ACC112 (cell line): ENCODE results near the gene TBCC.
"Not testable (repeated sequence)": the region's sequence is repeated elsewhere in the genome, so short reads cannot be mapped to it uniquely, and the experiment has no call there.

ENCODE experiments used
- H2AFZ ChIP-seq: fragments of 200-600 bp; sonication (generic); one replicate; pipeline ENCODE4 v1.6.0; 2017; ENCODE audit warnings: antibody characterized with exemption, low read length; ENCODE audit not compliant: unreplicated experiment
- H3K27ac ChIP-seq: fragments of 200-600 bp; sonication (generic); 2 replicates; pipeline ENCODE4 v1.5.1; 2014; ENCODE audit warnings: low read depth, mild to moderate bottlenecking, antibody characterized with exemption, low read length, moderate library complexity
- H3K27me3 ChIP-seq: fragments of 200-600 bp; sonication (generic); 2 replicates; pipeline ENCODE4 v1.6.1; 2014; ENCODE audit warnings: mild to moderate bottlenecking, antibody characterized with exemption, low read length, moderate library complexity, mixed read lengths; ENCODE audit not compliant: insufficient read depth
- H3K36me3 ChIP-seq: fragments of 200-600 bp; sonication (generic); 2 replicates; pipeline ENCODE4 v1.6.1; 2016; ENCODE audit warnings: mild to moderate bottlenecking, antibody characterized with exemption, low read length, moderate library complexity, mixed read lengths; ENCODE audit not compliant: insufficient read depth
- H3K4me1 ChIP-seq: fragments of 200-600 bp; sonication (generic); one replicate; pipeline ENCODE4 v1.6.1; 2016; ENCODE audit warnings: low read length, mixed read lengths; ENCODE audit not compliant: insufficient read depth, unreplicated experiment, control insufficient read depth
- H3K4me3 ChIP-seq: fragments of 200-600 bp; sonication (generic); 2 replicates; pipeline ENCODE4 v1.5.1; 2014; ENCODE audit warnings: mild to moderate bottlenecking, low read depth, low read length
- H3K79me2 ChIP-seq: fragments of 200-600 bp; sonication (generic); one replicate; pipeline ENCODE4 v1.6.0; 2016; ENCODE audit warnings: low read length; ENCODE audit not compliant: control insufficient read depth, unreplicated experiment, insufficient read depth

The TBCC gene

DNA sequence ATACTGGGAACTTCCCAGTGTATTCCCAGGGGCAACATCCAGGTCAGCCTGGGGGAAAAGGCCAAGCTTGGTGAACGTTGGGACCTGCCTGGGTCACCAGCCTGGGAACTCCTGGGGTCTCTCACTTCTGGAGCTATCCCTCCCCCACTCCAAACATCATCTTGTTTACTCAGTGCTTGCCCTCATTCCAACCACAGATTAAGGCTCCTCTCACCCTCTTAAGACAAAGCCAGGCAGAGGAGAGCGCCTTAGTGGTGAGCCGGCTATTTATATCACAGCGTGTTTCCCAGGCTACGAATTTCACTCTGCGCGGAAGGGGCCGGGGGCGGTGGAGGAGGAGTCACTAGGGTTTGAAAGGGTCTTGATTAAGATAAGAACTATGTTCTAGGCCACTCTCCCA, 35.6 kb downstream of the TBCC start:
- Histone ChIP-seq H3K27ac (no peak overlapping the region), H2AFZ (no peak overlapping the region), H3K79me2 (no peaks in the 10 kb centered on the region), H3K4me1 (peaks cover 6% of the 10 kb centered on the region), H3K4me3 (no peak overlapping the region), H3K27me3 (no peaks in the 10 kb centered on the region), H3K36me3 (no peaks in the 10 kb centered on the region)

DNA sequence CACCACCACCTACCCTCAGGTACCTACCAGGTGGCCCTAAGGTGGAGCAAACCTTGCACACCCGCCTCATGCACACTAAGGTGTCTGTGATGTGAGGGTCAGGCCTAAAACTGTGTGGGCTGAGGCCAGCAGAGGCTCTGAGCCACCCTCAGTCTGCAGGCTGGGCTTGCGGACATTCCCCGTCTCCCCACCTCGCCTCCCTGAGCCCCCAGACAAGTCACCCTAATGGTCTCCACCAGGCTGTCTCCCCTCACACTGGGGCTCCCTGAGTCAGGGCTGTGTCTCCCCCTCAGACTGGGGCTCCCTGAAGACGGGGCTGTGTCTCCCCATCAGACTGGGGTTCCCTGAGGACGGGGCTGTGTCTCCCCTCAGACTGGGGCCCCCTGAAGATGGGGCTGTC, 36.0 kb downstream of the TBCC start:
- Histone ChIP-seq H2AFZ (no peak overlapping the region), H3K79me2 (no peaks in the 10 kb centered on the region), H3K27me3 (no peaks in the 10 kb centered on the region)

DNA sequence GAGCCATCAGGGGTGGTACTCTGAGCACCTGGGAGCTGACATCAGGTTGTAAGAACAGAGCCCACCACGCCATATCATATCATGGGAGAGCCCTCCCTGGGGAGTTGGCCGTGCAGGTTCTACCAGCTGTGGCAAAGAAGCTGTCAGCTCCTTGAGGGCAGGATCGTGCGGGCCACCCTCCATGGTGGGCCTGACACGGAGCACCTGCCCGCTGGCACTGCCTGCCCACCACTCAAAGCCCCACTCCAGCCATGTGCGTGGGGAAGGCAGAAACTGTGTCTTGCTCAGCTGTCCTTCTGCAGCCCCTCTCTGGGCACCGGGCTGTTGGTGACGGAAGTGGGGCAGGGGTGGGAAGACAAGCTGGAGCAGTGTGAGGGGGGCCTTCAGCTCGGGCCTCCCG, 37.8 kb downstream of the TBCC start:
- Histone ChIP-seq H3K36me3 (no peaks in the 10 kb centered on the region), H3K79me2 (no peaks in the 10 kb centered on the region), H3K27me3 (no peaks in the 10 kb centered on the region), H3K27ac (no peak overlapping the region), H3K4me1 (no peaks in the 10 kb centered on the region), H2AFZ (no peak overlapping the region), H3K4me3 (no peak overlapping the region)

More for the DNA sequence above, 36.0 kb downstream of the TBCC start:
- Histone ChIP-seq H3K27ac (no peak overlapping the region), H3K36me3 (no peaks in the 10 kb centered on the region), H3K4me1 (peaks cover 6% of the 10 kb centered on the region), H3K4me3 (no peak overlapping the region)

DNA sequence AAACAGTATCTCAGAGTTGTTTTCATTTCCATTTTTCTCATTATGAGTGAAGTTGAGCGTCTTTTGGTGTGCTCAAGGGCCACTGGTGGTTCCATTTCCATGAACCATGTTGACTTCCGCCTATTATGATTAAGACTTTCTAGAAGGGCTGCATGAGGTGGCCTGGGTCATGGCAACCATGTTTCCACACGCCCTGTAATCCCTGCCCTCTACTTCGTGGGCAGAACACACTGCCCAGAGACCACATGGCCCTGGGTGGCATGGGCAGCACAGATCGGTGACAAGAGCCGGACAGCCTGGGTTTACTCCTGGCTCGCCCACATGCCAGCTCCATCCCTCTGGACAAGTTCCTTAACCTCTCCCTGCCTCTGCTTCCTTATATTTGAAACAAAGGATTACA, 38.3 kb downstream of the TBCC start:
- Histone ChIP-seq H3K4me3 (no peak overlapping the region), H3K27ac (no peak overlapping the region), H3K36me3 (no peaks in the 10 kb centered on the region), H2AFZ (no peak overlapping the region), H3K4me1 (no peaks in the 10 kb centered on the region), H3K27me3 (no peaks in the 10 kb centered on the region), H3K79me2 (no peaks in the 10 kb centered on the region)

- H3K27ac ChIP-seq: no peak overlapping the region
- H3K36me3 ChIP-seq: no peaks in the 10 kb centered on the region
- no peaks in the 10 kb centered on the region for H3K27me3 ChIP-seq
- no peak overlapping the region for H3K4me3 ChIP-seq
- peaks cover 8% of the 10 kb centered on the region for H3K4me1 ChIP-seq
- H2AFZ ChIP-seq: no peak overlapping the region
- H3K79me2 ChIP-seq: no peaks in the 10 kb centered on the region
Measured at GRCh38 chr6:42704937-42705374, 40.9 kb downstream of the TBCC start.

DNA sequence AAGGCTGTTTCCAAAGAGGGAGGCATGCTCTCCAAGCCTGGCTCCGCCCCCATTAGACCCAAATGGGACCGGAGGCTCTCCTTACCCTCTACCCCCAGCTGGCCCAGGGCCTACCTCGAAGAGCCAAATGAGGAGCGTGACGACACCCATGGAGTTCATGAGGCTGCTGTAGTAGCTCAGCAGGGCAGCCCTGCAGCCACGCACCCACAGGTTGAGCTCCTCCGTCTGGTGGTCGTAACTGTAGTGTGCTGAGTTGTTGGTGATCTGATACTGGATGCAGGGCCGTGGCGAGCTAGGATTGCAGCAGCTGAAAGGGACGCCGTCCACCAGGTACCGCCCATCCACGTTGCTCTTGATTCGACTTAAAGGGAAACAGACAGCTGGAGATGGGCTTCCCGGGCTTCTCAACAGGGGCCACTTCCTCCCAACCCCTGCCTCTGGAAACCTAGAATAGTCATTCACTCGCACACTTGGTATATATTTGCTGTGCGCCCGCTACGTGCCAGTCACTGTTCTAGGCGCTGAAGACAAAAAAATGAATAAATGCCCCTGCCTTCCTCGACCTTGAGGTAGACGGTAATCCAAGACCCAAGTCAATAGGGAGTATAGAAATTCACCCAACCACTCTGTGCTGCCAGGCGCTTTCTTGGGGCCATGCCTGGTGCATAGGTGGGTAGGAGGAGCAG, 41.5 kb downstream of the TBCC start:
- Histone ChIP-seq H3K79me2 (no peaks in the 10 kb centered on the region), H2AFZ (no peak overlapping the region), H3K4me1 (peaks cover 8% of the 10 kb centered on the region), H3K27me3 (no peaks in the 10 kb centered on the region), H3K4me3 (no peak overlapping the region), H3K27ac (no peak overlapping the region), H3K36me3 (no peaks in the 10 kb centered on the region)

DNA sequence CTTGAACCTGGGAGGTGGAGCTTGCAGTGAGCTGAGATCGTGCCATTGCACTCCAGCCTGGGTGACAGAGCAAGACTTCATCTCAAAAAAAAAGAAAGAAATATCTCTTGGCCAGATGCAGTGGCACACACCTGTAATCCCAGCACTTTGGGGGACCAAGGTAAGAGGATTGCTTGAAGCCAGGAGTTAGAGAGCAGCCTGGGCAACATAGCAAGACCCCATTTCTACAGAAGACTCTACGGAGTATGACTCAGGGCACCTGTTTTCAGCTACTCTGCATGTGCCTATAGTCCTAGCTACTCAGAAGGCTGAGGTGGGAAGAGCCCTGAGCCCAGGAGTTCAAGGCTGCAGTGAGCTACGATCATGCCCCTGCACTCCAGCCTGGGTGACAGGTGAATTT, 43.1 kb downstream of the TBCC start:
- H2AFZ ChIP-seq, H3K36me3 ChIP-seq: not testable (repeated sequence)

GRCh38 chr6:42702200-42702599, 43.7 kb downstream of the TBCC start:
- no peaks in the 10 kb centered on the region for H3K27me3 ChIP-seq
- H3K27ac ChIP-seq: no peak overlapping the region
- H3K36me3 ChIP-seq: no peaks in the 10 kb centered on the region
- H2AFZ ChIP-seq: no peak overlapping the region
- peaks cover 8% of the 10 kb centered on the region for H3K4me1 ChIP-seq
- H3K4me3 ChIP-seq: no peak overlapping the region
- H3K79me2 ChIP-seq: no peaks in the 10 kb centered on the region

More for the DNA sequence above, 43.1 kb downstream of the TBCC start:
- not testable (repeated sequence) for H3K4me1 ChIP-seq, H3K79me2 ChIP-seq, H3K4me3 ChIP-seq, H3K27me3 ChIP-seq, H3K27ac ChIP-seq

DNA sequence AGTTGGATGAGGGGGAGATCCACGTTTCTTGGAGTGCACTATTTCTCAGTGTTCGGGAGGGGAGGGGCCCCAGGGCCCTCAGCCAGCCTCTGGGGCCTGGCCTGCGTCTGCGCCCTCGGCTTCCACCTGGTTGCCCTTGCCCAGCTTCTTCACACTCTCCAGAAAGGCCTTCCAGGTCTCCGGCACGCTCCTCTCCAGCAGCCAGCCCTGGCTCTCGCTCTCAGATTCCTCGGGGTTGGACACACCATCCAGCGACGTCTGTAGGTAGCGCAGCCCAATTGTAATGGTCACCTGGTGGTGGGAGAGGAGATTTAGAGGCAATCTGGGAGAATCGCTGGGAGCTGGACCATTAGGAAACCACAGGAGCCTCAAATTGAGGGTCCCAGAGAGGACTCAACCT, 47.7 kb downstream of the TBCC start:
- Histone ChIP-seq H3K36me3 (0 out of 2 replicates have a peak, but pooled peaks cover 2% of the 10 kb centered on the region), H3K4me1 (peaks cover 37% of the 10 kb centered on the region), H2AFZ (no peak overlapping the region), H3K27me3 (no peaks in the 10 kb centered on the region), H3K79me2 (no peaks in the 10 kb centered on the region), H3K27ac (no peak overlapping the region), H3K4me3 (no peak overlapping the region)

GRCh38 chr6:42697268-42697655, 48.6 kb downstream of the TBCC start:
- peaks cover 44% of the 10 kb centered on the region for H3K4me1 ChIP-seq

GRCh38 chr6:42696526-42697267, 49.2 kb downstream of the TBCC start:
- no peaks in the 10 kb centered on the region for H3K27me3 ChIP-seq
- H2AFZ ChIP-seq: no peak overlapping the region
- no peak overlapping the region for H3K27ac ChIP-seq
- H3K4me3 ChIP-seq: no peak overlapping the region
- H3K4me1 ChIP-seq: peaks cover 44% of the 10 kb centered on the region
- H3K36me3 ChIP-seq: peaks cover 6% of the 10 kb centered on the region; the same call in 1 of the 2 replicates
- no peaks in the 10 kb centered on the region for H3K79me2 ChIP-seq

More at GRCh38 chr6:42697268-42697655, 48.6 kb downstream of the TBCC start:
- Histone ChIP-seq H3K36me3 (peaks cover 6% of the 10 kb centered on the region; the same call in 1 of the 2 replicates), H3K27me3 (no peaks in the 10 kb centered on the region), H3K27ac (no peak overlapping the region), H3K4me3 (no peak overlapping the region), H3K79me2 (no peaks in the 10 kb centered on the region), H2AFZ (no peak overlapping the region)
